Vagina (tissue), 2 donors: ENCODE results near the gene IL17RC.

ENCODE experiments used
- POLR2A ChIP-seq, 2 donors: fragments of 450-650 bp; IDR thresholded peaks; one replicate each; pipeline ENCODE4 v1.6.1; 2017; ENCODE audit warnings: antibody characterized with exemption in 2 of 2, mild to moderate bottlenecking in 2 of 2, moderate library complexity in 2 of 2
- TF ChIP-seq, protein P1 (sequence below), 3 experiments: fragments of 450-650 bp in 2 of 3; fragments of 200-600 bp in 1 of 3; sonication (generic) in 1 of 3; IDR thresholded peaks; one replicate each; pipeline ENCODE4 v1.5.1; 2017 to 2019; ENCODE audit warnings: antibody characterized with exemption in 3 of 3, mild to moderate bottlenecking in 2 of 3, moderate library complexity in 2 of 3

DNA sequence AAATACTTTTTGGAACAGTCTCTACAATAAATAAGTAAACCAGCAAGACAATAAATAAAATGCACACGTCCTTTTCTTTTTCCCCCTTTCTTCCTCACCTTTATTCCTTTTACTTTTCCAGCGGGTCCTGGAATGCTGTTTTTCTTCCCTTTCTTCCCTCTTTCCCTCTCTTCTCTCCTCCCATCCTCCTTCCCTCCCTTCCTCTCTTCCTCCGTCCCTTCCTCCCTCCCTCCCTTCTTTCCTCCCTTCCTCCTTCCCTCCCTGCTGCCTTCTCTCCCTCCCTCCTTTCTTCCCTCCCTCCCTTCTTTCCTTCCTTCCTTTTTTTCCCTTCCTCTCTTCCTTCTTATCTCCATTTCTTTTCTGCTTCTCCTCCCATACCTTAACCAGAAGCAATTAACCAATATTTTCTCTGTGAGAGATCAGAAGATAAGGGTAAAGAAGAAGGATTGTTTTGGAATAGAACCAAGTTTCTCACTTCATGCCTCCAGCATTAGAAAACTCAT is 17.6 kb upstream of the IL17RC start:
- TF ChIP-seq, protein P1, sequence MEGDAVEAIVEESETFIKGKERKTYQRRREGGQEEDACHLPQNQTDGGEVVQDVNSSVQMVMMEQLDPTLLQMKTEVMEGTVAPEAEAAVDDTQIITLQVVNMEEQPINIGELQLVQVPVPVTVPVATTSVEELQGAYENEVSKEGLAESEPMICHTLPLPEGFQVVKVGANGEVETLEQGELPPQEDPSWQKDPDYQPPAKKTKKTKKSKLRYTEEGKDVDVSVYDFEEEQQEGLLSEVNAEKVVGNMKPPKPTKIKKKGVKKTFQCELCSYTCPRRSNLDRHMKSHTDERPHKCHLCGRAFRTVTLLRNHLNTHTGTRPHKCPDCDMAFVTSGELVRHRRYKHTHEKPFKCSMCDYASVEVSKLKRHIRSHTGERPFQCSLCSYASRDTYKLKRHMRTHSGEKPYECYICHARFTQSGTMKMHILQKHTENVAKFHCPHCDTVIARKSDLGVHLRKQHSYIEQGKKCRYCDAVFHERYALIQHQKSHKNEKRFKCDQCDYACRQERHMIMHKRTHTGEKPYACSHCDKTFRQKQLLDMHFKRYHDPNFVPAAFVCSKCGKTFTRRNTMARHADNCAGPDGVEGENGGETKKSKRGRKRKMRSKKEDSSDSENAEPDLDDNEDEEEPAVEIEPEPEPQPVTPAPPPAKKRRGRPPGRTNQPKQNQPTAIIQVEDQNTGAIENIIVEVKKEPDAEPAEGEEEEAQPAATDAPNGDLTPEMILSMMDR (IDR thresholded peaks at IDR 0.05), result no peak
- TF ChIP-seq POLR2A (IDR thresholded peaks at IDR 0.05), result no peak
